HEK293 (cell line): ENCODE measurements around the gene KIAA0513.

Experiments used
- ATF2 ChIP-seq: fragments of 450-650 bp; formaldehyde crosslinking; IDR thresholded peaks from 2 replicates; pipeline ENCODE4 v1.5.1; 2016; ENCODE audit warnings: missing biosample characterization, missing genetic modification characterization, low read depth
- CTCF ChIP-seq: fragments of 450-650 bp; formaldehyde crosslinking; IDR thresholded peaks from 2 replicates; pipeline ENCODE4 v1.5.1; 2016; ENCODE audit warnings: missing biosample characterization, missing genetic modification characterization
- TCF7L2 ChIP-seq: IDR thresholded peaks from 2 replicates; pipeline ENCODE4 v1.6.1; 2011; ENCODE audit warnings: low read depth, mild to moderate bottlenecking, inconsistent platforms, low read length, moderate library complexity, borderline replicate concordance
- ZNF548 ChIP-seq: fragments of 450-650 bp; formaldehyde crosslinking; IDR thresholded peaks from 2 replicates; pipeline ENCODE4 v1.5.1; 2016; ENCODE audit warnings: missing biosample characterization, missing genetic modification characterization
- ZNF639 ChIP-seq: fragments of 450-650 bp; formaldehyde crosslinking; IDR thresholded peaks from 2 replicates; pipeline ENCODE4 v1.5.1; 2016; ENCODE audit warnings: missing biosample characterization, missing genetic modification characterization
- ZNF747 ChIP-seq: fragments of 450-650 bp; formaldehyde crosslinking; IDR thresholded peaks from 2 replicates; pipeline ENCODE4 v1.5.1; 2016; ENCODE audit warnings: missing biosample characterization, missing genetic modification characterization

GRCh38 chr16:85134076-85134788 is 106.6 kb downstream of the KIAA0513 start:
- TF ChIP-seq CTCF (tag by site-specific recombination) (no peak), ATF2 (tag by site-specific recombination) (no peak), TCF7L2 (no peak), ZNF639 (tag by site-specific recombination) (no peak), ZNF548 (tag by site-specific recombination) (no peak), ZNF747 (tag by site-specific recombination) (no peak)
